ENCODE measurements around the gene LAPTM5.
"Not testable (repeated sequence)": the region's sequence is repeated elsewhere in the genome, so short reads cannot be mapped to it uniquely, and the experiment has no call there.

The LAPTM5 gene

DNA sequence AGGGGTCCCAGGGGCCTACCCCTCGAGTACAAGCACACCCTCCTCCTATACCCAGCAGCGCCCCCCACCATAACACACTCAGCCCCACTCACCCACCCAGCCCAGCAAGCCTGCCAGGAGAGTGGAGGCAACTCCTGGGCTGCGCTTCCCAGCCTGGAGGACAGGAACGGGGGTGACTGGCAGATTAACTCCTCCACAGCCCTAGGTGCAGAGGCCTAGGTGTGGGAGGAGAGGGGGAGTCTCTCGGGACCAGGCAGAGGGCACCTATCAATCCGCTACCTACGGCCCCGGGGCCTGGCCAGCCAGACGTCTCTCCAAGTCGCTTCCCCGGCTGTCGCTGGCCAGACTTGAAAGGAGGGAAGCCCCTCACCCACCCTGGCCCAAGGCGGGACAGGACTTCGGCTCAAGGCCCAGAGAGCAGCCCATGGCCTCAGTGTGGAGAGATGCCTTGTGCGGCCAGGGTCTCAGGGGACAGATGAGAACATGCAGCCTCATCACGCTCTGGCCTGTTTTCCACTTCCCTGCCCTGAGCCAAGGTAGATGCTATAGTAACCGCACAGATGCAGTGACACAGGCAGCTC is 59.1 kb downstream of the LAPTM5 start:
- DNase-seq (ENCODE audit: low read depth in 1 of 2, low spot score in 1 of 2), result no peak

DNA sequence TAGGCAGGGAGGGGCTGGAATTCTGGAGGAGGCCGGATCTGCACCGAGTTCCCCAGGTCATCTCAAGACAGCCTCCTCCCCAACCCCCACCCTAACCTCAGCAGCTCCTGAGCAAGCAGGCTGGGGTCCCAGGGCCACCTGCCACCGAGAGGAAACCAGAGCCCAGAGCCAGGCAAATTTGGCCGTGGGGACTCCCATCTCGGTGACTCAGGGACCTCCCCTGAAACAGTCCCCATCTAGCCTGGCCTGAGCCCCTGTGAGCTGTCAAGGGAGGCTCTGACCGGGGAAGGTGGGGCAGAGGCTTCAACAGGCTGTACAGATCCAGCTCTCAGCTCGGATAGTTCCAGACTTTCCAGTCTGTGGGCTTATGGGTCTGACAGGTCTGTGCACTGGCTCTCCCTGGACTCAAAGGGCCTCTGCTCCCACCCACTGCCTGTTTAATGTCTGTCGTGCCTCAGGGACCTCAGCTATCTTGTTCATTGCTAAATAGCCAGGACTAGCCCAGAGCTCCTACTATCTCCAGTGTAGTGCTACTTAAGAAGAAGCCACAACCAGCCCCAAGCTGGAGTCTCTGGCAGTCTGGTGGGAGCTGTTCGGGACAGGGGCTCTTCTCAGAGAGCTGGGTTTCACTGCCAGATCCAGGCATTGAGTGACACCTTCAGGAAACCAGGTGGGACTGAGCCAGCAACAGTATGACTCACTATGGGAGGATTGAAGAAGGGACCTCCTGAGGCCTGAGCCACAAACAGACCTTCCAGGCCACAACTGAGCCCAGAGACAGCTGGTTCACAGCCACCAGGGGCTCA is 59.8 kb downstream of the LAPTM5 start:
- no peak for DNase-seq (ENCODE audit: low read depth in 1 of 2, low spot score in 1 of 2)

DNA sequence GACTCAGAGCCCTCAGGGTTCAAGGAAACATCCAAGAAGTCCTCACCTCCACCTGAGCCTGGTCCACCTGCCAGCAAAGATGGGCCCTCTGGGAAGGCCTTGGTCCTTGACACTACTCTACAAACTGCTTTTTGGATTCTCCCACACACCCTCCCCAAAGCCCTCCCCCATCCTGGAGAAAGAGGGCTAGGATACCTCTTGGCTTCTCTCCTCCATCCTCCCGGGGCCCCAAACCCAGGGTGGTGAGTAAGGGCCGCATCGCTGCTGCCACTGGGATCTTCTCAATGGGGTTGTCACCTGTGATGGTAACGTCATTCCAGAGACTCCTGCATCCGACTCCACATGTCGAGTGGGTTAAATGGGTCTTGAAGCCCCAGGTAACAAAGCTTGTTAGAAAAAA is 60.7 kb downstream of the LAPTM5 start:
- DNase-seq (ENCODE audit: low read depth in 1 of 2, low spot score in 1 of 2), result no peak

DNA sequence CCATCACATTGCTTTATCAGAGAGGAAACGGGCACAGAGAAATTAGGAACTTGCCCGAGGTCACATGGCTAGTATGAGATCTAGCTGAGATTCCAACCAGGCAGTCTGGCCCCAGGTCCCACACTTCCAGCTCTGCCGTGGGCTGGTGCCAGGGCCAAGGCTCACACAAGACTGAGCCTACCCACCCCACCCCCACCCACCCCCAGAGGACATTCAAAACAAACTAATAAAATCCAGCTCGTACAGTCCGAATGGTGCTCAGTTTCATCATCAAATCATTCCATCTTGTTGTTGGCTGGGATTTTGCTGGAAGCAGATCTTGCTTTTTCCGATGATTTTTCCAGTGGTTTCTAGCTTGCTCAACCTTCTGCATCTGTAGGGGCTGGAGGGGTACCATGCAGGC is 62.1 kb downstream of the LAPTM5 start:
- no peak for DNase-seq (ENCODE audit: low read depth in 1 of 2, low spot score in 1 of 2)

DNA sequence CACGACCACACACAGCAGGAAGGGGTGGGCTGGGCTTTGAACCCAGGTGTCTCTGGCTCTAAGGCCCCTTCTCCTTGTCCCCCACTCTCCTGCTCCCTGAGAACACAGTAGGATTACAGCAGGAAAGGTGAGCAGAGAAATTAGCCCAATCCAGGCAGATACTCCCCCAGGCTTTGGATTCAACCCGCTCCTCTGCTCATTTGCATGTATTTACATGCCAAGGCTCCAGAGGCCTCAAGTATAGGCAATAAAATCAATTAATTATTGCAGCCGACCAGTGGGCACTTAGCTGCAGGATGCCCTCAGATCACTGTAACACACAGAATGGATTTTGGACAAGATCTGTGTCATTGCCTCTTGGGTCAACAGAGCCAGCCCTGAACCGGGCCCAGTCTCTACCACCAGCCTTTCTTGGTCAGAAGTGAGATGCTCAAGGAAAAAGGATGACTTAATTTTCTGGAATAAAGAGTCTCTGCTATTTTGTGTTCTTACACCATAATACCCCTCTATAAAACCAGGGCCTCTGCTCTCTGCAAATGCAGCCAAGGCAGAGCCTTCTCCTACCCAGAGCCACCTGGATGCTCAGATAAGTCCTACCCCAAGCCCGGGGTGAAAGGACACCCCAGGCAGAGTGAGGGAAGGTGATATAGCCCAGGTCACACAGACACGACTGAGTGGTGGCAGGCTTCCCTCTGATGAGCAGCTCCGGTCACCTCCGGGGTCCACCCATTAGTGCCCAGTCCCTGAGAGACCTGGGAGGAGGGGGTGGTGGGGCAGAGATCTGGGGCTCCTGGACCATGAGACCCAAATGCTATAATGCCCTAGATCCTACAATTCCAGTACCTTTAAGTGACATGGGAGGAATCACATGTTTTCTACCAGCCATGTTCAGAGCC is 63.0 kb downstream of the LAPTM5 start:
- DNase-seq (ENCODE audit: low read depth in 1 of 2, low spot score in 1 of 2), result no peak

DNA sequence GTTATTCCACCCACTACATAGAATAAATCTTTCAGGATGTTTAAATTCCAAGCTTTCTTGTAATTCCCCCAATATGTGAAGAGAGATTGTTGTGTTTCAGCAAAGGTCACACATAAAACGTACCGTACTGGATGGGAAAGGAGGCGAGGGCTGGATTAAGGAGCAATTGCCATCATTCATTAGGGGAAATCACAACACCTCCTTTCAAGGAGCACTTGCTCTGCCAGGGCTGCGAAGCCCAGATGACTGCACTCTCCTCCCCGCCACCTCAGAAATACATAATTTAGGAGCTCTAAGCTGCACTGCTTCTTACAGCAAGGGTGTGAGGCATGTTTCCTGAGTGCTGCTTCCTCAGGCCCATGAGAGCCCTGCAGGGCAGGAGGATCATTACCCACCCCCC is 63.8 kb downstream of the LAPTM5 start:
- no peak for DNase-seq (ENCODE audit: low read depth in 1 of 2, low spot score in 1 of 2)

DNA sequence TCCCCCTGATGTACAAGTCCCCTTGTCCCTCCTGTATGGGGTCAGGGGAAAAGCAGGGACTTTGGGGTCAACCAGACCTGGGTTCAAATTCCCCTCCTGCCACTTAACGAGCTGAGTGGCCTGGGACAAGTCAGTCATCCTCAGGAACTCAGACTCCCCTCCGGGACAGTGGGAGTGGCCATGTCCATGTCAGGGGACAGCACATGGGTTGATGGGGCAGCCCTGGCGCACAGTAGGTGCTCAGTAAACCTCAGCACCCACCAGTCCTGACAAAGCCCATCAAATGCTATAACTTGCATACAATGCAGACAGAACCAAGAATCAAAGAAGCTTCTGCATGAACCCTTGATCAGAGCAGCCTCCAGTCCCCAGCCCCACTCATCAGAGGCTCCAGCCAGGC is 64.2 kb downstream of the LAPTM5 start:
- DNase-seq (ENCODE audit: low read depth in 1 of 2, low spot score in 1 of 2), result no peak

DNA sequence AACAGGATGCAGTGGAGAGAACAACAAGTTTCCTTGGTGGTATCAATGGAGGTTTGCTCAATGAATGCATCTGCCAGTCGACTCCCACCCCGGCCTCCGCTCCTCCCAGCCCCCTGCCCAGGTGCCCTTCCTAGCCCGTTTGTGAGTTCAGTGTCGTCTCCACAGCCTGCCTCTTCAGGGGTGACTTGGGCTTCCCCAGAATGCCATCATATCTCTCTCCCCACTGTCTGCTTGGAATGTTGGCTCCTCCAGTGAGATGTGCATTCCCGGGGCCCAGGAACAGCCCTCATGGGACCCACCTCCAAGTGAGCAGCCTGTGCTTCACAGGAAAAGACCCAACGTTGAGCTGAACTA is 64.6 kb downstream of the LAPTM5 start:
- no peak for DNase-seq (ENCODE audit: low read depth in 1 of 2, low spot score in 1 of 2)

DNA sequence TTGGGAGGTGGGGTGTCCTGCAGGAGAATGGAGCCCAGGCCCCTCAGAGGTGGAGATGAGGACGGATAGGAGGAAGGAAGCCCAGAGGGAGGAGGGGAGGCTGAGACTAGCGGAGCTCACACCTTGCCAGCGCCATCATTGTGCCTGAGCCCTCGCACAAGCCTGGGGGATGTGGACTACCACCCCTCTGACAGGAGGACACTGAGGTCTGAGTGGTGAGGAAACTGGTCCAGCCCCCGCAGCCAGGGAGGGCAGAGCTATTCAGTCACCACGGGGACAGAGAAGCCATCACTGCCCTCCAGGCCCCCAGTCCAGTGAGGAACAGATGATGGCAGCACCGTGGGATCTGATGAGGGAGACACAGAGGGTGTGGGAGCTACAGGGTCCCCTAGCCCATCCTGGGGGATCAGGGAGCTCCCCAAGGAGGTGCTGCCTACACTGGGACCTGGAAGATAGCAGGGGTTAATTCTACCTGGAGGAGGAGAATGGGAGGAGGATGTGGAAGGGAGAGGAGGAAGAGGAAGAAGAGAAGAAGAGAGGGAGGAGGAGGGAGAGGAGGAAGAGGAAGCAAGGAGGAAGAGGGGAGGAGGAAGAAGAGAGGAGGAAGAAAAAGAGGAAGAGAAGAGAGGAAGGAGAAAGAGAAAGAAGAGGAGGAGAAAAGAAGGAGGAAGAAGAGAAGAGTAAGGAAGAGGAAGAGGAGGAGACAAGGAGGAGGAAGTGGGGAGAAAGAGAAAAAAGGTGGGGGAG is 65.2 kb downstream of the LAPTM5 start:
- DNase-seq (ENCODE audit: low read depth in 1 of 2, low spot score in 1 of 2), result no peak

DNA sequence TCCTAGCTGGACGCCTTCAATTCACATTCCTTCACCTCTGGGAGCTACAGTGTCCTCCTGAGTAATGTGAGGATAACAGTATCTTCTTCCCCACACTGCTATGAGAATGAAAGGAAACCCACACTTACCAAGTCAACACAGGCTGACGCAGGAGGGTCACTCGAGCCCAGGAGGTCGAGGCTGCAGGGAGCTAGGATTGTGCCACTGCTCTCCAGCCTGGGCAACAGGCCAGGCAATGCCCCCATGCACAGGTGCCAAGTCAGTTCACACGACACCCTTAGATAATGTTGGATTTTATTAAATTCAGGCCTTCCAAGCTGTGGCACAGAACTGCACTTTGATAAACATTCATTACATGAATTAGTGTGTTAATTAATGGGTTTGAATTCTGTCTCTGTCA is 66.1 kb downstream of the LAPTM5 start:
- no peak for DNase-seq (ENCODE audit: low read depth in 1 of 2, low spot score in 1 of 2)

DNA sequence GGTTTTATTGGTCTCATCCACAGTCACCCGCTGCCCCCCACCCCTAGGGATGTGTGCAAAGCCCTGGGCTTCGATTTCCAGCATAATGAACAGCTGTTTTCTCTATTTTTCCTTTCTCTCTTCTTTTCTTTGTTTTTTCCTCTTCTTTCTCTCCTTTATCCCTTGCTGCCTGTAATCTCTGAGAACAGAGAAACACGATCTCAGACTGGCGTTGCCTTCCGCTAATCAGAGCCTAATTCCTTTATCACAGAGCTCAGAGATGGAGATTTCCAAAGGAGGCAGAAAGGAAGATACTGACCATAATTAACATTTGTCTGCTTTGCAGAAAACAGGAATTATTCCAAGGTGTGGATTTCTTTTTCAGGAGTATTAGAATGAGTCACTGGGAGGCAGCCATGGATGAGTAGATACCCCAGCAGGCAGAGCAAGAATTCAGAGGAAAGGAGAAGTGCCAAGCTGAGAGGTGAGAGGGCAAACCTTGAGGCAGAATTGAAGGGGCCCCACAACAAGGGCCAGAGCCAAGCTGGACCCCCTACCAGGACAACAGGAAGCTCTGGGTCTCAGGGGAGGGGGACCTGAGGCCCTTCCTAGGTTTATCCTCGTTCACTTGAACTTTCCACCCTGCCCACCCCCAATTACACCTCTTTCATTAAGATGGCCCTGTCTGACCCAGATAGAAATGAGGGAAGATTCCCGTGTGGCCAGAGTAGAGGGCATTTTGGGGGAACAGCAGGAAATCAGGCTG is 67.5 kb downstream of the LAPTM5 start:
- no peak for DNase-seq (ENCODE audit: low read depth in 1 of 2, low spot score in 1 of 2)

DNA sequence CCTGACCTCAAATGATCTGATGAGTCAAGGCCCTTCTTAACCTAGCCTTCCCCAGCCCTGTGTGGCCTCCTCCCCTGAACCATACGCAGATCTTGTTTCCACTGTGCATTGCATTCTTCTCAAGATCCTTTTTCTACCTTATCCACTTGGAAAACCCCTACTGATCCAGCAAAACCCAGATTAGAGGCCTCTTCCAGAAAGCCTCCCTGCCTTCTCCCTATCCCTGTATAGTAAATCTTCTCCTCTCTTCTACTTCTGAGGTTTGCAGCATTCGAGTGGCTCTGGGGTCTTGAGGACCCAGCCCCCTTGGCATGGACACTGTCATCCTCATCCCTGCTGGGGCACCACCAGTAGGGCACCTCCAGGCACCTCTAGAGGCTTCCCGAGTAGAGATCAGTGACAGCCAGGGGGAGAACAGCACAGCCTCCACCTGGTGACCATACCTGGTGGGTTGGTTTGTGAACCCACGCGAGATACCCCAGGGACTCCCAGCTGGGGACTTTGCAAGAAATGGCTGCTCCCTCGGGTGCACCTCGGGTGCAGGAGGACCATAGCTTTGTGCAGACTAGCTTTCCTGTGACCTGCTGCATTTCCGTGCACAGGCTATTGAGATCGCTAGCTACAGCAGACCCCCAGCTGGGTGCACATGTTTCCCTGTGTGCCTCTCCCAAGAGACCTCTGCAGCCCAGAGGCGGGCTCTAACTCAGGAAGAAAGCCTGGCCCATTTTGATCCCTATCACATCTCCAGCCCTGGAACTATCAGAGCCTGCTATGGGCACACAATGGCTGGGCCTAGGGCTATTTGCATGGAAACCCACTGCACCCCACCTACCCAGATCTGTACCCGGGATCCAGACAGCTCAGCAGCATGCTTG is 68.4 kb downstream of the LAPTM5 start:
- DNase-seq (ENCODE audit: low read depth in 1 of 2, low spot score in 1 of 2), result no peak

DNA sequence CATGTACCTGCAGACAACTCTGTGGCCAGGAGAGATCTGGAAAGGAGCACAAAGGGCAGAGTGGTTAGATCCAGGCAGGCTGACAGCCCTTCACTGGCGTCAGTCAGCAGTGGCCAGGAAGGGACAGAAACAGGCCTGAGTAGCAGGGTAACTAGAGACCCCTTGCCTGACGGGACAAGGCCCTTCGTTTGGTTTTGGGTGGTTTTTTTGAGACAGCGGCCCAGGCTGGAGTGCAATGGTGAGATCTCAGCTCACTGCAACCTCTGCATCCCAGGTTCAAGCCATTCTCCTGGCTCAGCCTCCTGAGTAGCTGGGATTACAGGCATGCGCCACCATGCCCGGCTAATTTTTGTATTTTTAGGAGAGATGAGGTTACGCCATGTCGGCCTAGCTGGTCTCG is 69.1 kb downstream of the LAPTM5 start:
- DNase-seq (ENCODE audit: low read depth in 1 of 2, low spot score in 1 of 2), result not testable (repeated sequence)

DNA sequence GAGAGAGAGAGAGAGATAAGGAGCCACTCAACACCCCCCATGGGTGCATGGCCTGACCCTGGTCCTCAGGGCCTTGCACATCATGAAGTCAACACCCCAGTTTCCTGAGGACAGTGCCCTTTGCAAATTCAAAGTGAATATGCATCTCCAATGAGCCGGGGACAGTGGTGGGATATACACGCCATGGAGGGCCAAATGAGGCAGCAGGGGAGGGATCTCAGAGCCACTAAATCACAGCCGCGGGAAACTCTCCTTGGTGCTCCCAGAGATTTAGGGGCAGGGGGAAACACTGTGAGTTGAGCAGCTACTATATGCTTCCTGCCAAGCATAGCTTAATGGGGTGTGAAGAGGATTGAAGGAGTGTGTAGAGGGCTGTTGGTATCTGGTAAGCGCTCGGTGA is 69.7 kb downstream of the LAPTM5 start:
- no peak for DNase-seq (ENCODE audit: low read depth in 1 of 2, low spot score in 1 of 2)

DNA sequence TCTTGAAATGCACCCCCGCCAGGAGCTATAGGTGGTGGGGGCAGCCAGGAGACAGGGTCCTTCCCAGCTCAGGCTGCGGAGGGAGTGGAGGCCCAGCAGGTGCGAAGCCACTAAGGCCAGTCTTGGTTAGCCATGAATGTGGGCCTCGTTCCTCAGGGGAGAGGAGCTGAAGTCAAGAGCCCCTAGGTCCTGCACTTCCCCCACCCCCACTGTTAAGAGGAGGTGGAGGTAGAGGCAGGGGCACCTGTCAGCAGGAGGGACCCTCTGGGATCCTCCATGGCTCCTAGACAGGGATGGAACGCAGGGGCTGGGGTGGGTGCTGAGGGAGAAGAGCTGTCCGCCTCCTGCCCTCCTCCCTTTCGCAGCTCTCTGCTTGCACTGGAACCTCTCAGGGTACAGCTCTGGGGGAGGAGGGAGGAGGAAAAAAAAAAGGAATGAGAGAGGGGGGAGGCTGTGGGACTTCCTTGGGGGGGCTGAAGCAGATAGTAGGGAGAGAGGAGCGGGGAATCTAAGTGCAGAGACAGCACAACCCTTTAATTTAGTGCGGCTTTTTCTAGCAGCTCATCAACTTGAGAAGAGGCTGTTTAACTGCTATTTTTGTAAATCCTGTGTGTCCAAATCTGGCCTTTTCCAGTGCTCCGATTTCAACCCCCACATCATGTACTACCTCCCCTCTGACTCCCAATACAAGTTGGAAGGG is 71.2 kb downstream of the LAPTM5 start:
- DNase-seq (ENCODE audit: low read depth in 1 of 2, low spot score in 1 of 2), result no peak

DNA sequence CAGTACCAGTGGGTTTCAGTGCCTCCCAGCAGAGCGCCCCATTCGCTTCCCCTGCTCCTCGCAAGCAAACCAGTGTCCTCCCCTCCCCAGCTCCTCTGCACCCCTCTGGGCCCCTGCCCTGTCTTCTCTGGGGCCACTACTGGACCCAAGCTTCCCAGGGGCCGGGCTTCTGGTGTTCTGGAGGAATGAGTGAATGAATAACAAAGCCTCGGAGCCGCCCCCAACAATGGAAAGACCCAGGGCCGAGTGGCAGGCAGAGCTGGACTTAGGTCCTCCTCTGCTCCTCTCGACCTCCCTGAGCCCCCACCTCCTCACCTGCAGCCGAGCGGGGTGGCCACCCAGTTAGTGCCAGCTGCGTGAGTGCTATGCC is 71.8 kb downstream of the LAPTM5 start:
- no peak for DNase-seq (ENCODE audit: low read depth in 1 of 2, low spot score in 1 of 2)

DNA sequence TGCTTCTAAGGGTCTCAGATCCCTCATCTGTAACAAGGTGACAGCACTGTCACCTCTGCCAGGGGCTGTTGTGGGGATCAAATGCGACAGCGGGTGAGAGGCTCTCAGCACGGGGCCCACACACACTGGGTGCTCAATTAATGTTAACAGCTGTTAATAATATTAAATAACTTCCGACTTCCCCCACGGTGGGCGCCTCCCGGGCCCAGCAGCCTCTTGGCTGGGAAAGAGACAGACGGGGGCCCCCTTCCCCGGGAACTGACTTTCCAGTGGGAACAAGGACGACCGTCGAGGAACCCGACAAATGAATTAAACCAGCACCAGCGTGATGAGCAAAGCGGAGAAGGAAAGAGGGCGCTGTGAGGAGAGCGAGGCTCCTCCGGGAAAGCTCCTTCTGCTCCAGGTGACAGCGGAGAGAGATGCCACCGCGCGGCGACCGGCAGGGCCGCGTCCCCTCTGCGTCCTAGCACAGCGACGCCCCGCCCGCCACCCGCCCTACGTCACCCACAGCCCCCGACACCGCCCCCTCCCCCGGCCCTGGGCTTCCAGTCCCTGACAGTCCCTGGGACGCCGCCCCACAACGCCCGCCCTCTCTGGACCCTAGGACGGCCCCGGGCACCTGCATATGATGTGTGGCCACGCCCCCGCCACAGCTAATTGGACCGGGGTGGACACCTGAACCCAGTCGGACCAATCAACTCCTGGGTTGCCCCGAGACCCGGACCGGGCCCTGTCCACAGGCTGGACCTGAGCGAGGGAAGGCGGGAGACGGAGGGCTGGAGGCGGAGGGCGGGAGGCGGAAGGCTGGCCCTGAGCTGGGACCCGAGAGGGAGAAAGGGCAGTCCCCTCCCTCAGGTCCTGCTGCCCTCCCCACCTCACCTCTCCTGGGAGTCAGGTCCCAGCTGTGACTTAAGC is 72.4 kb downstream of the LAPTM5 start:
- no peak for DNase-seq (ENCODE audit: low read depth in 1 of 2, low spot score in 1 of 2)

DNA sequence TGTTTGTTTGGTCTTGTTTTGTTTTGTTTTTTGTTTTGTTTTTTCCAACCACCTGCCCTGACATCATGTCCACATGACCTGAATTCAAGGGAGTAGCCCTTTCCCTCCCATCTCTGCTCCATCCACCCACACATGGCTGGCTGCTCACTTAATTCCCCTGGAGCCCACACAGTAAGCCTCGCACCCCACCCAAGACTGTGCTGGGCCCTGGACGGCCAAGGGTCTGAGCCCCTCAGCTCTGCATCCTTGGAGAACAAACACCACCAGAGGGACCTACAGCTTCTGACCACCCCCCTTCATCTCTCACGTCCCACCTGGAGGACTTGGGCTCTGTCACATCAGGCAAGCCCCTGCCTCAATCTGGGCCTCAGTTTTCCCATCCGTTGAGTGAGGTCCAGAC is 73.3 kb downstream of the LAPTM5 start:
- no peak for DNase-seq (ENCODE audit: low read depth in 1 of 2, low spot score in 1 of 2)
